Fibroblast of the aortic adventitia (primary cell): Measurements from ENCODE around the gene FRMD4B. TPM values are rescaled to one million over a fixed set of nuclear protein-coding genes. Genes with fewer than 3 reads are reported as not detected.

Experiments
- DNase-seq: peaks from one replicate; pipeline ENCODE4 v3.0.0-alpha.2; 2010; ENCODE audit warnings: low read depth
- H3K4me3 ChIP-seq: 2 replicates; pipeline ENCODE4 v1.5.1; 2011; ENCODE audit warnings: low read depth, mild to moderate bottlenecking, control low read depth, low read length, moderate library complexity
- total RNA-seq: library from RNA; depleted of rRNA; stranded (reverse); fragments of >200 nt; gene quantifications from 2 replicates; pipeline ENCODE4 v1.2.3, GENCODE V29; 2012; ENCODE audit warnings: low replicate concordance
- TF ChIP-seq, protein P1 (sequence below): IDR thresholded peaks from 2 replicates; pipeline ENCODE4 v1.5.1; 2011; ENCODE audit warnings: mild to moderate bottlenecking, low read length, control low read depth, inconsistent platforms; ENCODE audit not compliant: insufficient read depth

Gene FRMD4B
- total RNA-seq, 1 donor, result 0.81 TPM

DNA sequence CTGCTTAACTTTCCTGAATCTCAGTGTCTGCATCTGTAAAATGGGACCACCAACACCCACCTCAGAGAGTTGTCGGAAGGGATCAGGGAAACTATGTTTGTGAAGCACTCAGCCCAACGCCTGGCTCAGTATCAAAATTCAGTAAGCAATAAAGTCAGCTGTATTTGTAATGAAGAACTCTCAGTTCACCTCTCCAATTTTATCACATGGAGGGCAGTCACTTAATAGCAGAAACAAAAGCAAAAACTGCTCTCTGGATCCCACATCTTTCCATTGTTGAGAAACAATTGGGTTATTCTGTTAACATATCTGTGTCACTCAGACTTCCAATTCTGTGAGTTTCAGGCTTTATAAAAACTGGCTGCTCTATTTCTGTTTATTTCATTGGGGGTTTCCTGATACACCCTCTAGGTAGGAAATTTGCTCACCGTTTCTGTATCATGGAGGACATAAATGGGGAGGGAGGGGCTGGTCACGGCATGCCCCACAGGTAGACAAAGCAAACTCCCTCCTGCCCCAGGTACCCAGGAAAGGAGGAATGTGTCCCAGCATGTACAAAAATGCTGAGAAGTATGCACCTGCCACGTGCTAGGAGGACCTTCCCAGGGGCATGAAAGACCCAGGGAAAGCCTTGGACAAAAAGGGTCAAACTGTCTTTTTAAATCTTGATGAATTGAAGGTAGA lies 182.1 kb downstream of the FRMD4B start:
- DNase-seq, result no peak
- TF ChIP-seq, protein P1, sequence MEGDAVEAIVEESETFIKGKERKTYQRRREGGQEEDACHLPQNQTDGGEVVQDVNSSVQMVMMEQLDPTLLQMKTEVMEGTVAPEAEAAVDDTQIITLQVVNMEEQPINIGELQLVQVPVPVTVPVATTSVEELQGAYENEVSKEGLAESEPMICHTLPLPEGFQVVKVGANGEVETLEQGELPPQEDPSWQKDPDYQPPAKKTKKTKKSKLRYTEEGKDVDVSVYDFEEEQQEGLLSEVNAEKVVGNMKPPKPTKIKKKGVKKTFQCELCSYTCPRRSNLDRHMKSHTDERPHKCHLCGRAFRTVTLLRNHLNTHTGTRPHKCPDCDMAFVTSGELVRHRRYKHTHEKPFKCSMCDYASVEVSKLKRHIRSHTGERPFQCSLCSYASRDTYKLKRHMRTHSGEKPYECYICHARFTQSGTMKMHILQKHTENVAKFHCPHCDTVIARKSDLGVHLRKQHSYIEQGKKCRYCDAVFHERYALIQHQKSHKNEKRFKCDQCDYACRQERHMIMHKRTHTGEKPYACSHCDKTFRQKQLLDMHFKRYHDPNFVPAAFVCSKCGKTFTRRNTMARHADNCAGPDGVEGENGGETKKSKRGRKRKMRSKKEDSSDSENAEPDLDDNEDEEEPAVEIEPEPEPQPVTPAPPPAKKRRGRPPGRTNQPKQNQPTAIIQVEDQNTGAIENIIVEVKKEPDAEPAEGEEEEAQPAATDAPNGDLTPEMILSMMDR, result no peak
- H3K4me3 ChIP-seq, result no peak overlapping the region

DNA sequence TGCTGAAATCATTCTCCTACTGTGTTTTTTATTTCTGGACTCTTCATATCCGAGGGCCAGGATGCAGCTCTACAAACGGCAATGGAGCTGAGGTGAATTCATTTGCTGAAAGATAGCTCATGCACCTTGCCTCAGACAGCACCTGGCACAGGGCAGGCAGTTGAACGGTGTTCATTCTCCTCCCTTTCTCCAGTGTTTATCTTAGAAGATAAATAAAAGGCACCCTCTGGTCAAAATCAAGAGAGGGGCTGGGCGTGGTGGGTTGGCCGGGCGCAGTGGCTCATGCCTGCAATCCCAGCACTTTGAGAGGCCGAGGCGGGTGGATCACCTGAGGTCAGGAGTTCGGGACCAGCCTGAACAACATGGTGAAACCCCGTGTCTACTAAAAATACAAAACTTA lies 184.2 kb downstream of the FRMD4B start:
- TF ChIP-seq, protein P1, result no peak
- no peak overlapping the region for H3K4me3 ChIP-seq
- DNase-seq, result no peak

DNA sequence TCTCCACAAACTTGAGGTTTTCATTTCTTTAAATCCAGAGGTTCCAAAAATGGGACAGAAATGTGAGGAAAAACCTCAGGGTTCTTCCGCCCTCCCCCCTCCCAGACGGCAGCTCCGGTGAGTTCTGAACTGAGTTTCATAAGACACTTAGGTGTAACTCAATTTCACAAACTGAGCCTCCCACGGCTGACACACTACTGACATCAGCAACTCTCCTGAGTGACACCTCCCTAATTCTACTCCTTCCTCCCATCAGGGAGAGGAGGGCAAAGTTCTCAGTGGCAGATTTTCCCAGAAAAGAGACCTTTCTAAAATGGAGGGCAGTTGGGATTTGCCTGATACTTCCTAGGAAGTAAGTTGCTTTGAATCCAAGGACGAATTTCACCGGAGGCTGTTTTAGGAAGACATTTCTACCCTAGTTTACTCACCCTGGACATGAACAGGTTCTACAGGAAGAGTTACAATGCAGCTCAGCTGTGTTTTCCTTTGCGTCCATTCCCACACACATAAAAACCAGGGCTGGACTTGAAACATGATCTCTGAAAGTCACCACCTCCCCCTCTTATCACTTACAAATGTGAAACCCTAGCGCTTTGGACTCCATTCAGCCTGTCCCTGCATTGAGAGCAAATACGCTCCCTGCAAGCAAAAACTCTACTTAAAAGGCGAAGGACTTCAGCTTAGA lies 185.4 kb downstream of the FRMD4B start:
- peak; percentile 49 for DNase-seq
- peak overlapping the region; percentile 52 for H3K4me3 ChIP-seq
- TF ChIP-seq, protein P1, result no peak

DNA sequence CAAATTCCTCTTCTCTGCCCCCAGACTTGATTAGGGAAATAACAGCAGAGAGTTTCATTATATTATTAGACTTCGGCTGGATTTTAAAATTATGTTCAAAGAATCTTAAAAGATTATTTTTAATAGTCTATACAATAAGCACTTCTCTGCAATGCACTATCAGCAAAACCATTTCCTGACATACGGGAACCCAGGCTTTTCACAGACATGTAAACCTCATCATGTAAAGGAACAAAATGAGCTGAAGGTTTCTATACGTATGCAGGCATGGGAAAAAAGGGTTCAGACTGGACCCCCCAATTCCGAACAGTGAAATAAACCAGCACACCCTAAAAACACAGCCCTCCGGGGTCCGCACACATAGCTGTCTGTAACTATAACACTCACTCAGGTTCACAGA lies 185.9 kb downstream of the FRMD4B start:
- TF ChIP-seq, protein P1, result no peak
- H3K4me3 ChIP-seq, result peak overlapping the region; percentile 63
- no peak for DNase-seq

DNA sequence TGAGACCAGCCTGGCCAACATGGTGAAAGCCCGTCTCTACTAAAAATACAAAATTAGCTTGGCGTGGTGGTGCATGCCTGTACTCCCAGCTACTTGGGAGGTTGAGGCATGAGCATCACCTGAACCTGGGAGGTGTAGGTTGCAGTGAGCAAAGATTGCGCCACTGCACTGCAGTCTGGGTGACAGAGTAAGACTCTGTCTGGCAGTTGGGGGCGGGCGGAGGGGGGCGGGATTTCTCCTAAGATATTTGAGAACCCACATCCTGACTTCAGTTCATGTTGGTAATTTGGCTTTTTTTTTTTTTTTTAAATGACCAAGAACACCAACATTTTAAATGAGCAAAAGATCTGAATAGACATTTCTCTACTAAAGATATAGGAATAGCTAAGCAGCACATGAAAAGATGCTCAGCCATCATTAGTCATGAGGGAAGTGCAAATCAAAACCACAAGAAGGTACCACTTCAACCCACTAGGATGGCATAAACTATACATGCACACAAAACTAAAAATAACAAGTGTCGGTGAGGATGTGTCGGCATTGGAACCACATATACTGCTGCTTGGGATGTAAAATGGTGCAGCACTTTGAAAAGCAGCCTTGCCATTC lies 187.9 kb downstream of the FRMD4B start:
- TF ChIP-seq, protein P1, result no peak
- H3K4me3 ChIP-seq, result no peak overlapping the region
- DNase-seq, result no peak

DNA sequence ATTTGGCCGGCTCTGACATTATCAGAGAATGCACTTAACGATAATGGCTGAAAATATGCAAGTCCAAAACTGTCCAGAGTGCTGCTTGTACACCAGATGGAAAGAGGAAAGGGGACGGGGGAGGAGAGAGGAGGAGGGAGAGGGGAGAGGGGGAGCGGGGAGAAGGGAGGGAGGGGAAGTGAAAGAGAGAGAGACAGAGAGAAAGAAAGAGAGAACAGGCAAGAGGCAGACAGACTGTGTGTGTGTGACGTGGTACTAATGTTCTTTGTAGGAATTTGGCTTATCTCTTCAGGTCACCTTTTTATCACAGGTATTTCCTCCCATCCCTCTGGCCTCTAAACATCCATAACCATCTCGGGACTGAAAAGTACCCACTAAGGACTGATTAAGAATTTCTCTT lies 188.4 kb downstream of the FRMD4B start:
- no peak overlapping the region for H3K4me3 ChIP-seq
- TF ChIP-seq, protein P1, result no peak
- no peak for DNase-seq
